ENCODE results near the gene ROCK2. TPM values are rescaled to one million over a fixed set of nuclear protein-coding genes. Genes with fewer than 3 reads are reported as not detected.

The ROCK2 gene
- polyA plus RNA-seq, 1 of the 3 experiments (the other 2 are of a cell fraction) = 4.2 TPM

GRCh38 chr2:11343368-11343649 lies 1.1 kb downstream of the ROCK2 start:
- Histone ChIP-seq H3K27me3 (ENCODE audit: insufficient read depth) (no peaks in the 10 kb centered on the region), H3K9me3 (no peaks in the 10 kb centered on the region), H2AFZ (ENCODE audit: low read depth) (no peak overlapping the region), H3F3A (replicated peaks; ENCODE audit: insufficient read depth) (peaks cover 23% of the 10 kb centered on the region), H3K4me2 (peak overlapping the region; percentile 92), H3K27ac (ENCODE audit: low read depth in 2 of 2, low read length in 1 of 2) (peak overlapping the region; percentile 56 to 98), H4K20me1 (ENCODE audit: insufficient read depth) (peaks cover 51% of the 10 kb centered on the region), H3K79me2 (ENCODE audit: insufficient read depth) (peaks cover 59% of the 10 kb centered on the region), H3K9ac (peak overlapping the region; percentile 83), H3K9me2 (no peaks in the 10 kb centered on the region), H3K4me1 (ENCODE audit: control insufficient read depth in 1 of 2, insufficient read depth in 2 of 2, low read depth in 1 of 2, low read length in 1 of 2) (peaks cover 18 to 25% of the 10 kb centered on the region in 2 experiments), H3K4me3 (ENCODE audit: low read depth in 2 of 2, low read length in 1 of 2) (peak overlapping the region; percentile 88 to 99), H3K36me3 (replicated peaks in 1 of 2; ENCODE audit: control insufficient read depth in 1 of 2, insufficient read depth in 2 of 2, low read length in 1 of 2) (no peaks in the 10 kb centered on the region)
- WGBS (ENCODE audit: low lambda C conversion rate) = under 1% methylated on average over 7 of the region's 7 CpGs
- no peak for DNase-seq
- CTCF ChIA-PET = interaction anchor here (0.9 to 5.1 kb wide), 9 partner anchors 16 to 219 kb away, joined by 3 to 34 read pairs (median 8); a partner anchor contains a TSS
- POLR2A ChIA-PET = interaction anchor here (0.8 to 2.4 kb wide), 4 partner anchors 33 to 211 kb away, joined by 3 to 16 read pairs (median 6); a partner anchor contains a TSS
- TF ChIP-seq PBX3 (IDR thresholded peaks at IDR 0.05) (no peak), GATA2 (CRISPR knock-in tag; IDR thresholded peaks at IDR 0.05) (no peak), MEF2A (IDR thresholded peaks at IDR 0.05; ENCODE audit: borderline replicate concordance, low read depth) (no peak), POLR2AphosphoS5 (IDR thresholded peaks at IDR 0.05; ENCODE audit: low read depth, low read length) (no peak), CHD2 (IDR thresholded peaks at IDR 0.05; ENCODE audit: low read length, partially characterized antibody) (no peak), RAD21 (IDR thresholded peaks at IDR 0.05; ENCODE audit: low read length) (no peak), IRF3 (IDR thresholded peaks at IDR 0.05; ENCODE audit: low read depth, low read length) (no peak), TAF1 (IDR thresholded peaks at IDR 0.05; ENCODE audit: borderline replicate concordance, low read depth, low read length) (no peak), ELF1 (IDR thresholded peaks at IDR 0.05) (no peak), RCOR1 (IDR thresholded peaks at IDR 0.05; ENCODE audit: low read length) (no peak), TEAD4 (IDR thresholded peaks at IDR 0.05; ENCODE audit: borderline replicate concordance, insufficient read depth) (no peak), JUND (IDR thresholded peaks at IDR 0.05) (no peak), REST (IDR thresholded peaks at IDR 0.05; ENCODE audit: low read depth, low read length) (no peak), GABPA (IDR thresholded peaks at IDR 0.05; ENCODE audit: low read depth) (no peak), MAX (IDR thresholded peaks at IDR 0.05; ENCODE audit: low read depth) (no peak)

Measured in SK-N-SH (cell line).